GM21447 (cell line): ENCODE measurements around the gene LRRTM4.
"Not testable (repeated sequence)": the region's sequence is repeated elsewhere in the genome, so short reads cannot be mapped to it uniquely, and the experiment has no call there.

ENCODE experiments used
- ATAC-seq: cut with Tn5 transposase; IDR thresholded peaks from one replicate; pipeline ENCODE4 v1.9.1; 2021; ENCODE audit not compliant: unreplicated experiment

LRRTM4 gene

DNA sequence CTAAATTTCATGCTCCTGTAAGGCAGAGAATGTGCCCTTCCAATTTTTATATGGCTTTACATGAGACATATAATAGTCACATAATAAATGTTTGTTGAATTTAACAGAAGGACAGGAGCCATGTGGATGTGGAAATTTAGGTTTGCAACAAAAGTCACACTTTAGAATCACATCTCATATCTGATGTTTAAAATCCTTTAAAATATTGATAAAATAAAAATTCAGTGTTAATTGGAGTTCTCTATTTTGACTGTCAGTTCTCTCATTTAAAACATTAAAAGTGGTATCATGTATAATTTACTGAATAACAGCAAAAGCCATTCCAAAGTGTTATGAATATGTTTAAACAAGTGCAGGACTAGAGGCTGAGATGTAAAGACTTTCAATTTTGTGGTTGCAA lies 594.1 kb downstream of the LRRTM4 start:
- no peak for ATAC-seq

GRCh38 chr2:76921006-76921405 lies 601.2 kb downstream of the LRRTM4 start:
- no peak for ATAC-seq

DNA sequence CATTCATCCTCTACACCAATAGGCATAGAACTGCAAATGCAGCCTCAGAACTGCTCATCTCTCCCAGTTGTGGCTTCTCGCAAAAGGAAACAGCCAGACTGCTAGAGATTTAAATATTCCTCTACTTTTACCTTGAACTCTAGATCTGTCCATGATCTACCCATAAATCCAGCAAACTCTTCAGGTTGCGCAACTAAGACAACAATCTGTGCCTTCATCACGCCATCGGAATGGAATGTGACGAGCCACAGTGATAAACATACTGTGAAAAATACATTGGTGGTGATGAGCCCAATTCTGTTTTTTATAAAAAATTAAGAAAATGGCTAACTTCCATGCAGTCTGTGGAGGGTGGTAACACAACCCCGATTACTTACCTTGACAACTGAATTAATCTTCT lies 626.7 kb downstream of the LRRTM4 start:
- ATAC-seq, result no peak

- no peak for ATAC-seq
Measured at GRCh38 chr2:76870581-76870980, 651.6 kb downstream of the LRRTM4 start.

DNA sequence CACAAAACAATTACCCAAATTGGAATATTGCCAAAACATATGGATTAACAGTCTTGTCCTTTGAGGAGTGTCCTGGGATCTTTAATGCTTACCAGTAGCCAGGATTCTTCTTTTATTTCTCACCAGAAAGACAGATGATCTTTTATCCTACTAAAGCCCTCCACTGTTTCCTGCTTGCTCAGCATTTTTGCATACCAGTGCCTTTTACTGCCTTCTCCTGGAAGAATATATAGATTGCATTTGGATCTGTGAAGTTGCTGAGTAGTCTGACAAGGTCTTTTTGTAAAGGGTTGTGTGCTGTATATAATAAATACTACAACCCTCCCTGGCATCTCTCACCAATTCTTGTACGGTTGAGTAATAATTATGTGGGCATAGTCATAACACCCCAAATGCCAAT lies 652.2 kb downstream of the LRRTM4 start:
- ATAC-seq, result no peak

DNA sequence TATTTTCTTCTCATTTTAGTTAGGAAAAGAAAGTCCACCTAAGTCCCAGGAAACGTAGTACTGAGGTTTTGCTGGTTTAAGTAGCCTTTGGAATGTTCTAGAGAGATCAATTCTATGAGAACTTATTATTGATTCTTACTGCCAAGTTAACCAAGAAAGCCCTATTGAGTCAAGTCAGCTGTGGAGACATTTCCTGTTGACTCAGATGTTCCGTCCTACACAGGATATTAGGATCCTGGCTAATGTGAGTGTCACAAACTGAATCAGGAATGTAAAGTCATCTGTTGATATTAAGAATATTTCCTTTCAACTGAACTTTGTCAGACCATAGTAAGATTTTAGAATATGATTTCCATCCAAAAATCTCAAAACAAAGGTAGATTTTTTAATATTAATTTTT lies 654.3 kb downstream of the LRRTM4 start:
- no peak for ATAC-seq

- ATAC-seq, result no peak
Measured at GRCh38 chr2:76866464-76866863, 655.7 kb downstream of the LRRTM4 start.

DNA sequence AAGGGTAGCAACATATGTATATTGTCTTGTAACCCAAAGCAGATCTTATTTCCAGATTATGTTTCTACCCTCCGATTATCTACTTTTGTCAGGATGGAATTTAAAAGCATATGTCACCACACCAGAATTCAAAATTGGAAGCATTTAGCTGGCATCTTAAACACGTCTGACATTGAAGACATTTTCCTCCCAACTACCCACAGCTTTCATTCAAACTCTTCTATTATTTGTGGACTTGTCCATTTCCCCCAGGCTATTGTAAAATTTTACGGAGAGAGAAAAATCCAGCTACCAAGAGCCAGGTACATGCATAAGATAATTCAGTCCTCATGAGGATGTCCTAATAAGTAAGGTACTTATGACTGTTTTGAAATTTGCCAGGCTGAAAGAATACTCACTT lies 659.3 kb downstream of the LRRTM4 start:
- no peak for ATAC-seq

- no peak for ATAC-seq
Measured at GRCh38 chr2:76861708-76862107, 660.5 kb downstream of the LRRTM4 start.

DNA sequence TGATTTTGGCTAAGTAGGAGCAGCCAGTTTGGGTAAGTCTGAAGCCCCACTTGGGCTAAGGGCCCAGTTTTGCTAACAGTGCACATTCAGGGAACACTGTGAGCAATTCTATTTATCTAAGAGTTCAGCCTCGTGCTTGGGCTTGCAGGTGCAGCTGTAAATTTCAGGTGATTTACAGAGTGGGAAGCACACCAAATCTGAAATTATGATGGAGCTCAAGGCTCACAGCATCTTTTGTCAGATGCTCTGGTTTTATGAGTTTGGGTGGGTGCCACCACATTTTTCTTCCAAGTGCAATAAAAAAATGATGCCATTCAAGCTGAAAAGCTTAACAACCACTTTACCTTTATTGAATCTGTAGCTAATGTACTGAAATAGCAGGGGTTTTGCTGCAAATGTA lies 671.2 kb downstream of the LRRTM4 start:
- no peak for ATAC-seq

DNA sequence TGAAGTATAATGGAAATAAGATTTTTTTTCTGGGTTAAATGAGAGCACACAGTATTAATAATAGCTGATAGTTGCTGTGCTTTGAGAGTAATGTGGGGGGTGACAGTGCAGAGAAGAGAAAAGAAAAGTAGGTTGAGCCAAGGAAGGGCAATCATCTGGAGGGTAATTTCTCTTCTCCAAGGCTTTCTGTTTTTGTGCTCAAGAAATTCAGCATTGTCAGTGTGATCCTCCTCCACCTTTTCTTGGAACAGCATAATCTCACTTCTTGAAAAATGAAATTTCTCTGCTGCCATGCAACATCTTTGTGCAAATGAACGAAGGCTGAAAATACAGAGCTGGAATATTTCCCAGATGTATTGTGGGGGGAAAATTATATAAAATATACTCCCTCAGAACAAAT lies 673.1 kb downstream of the LRRTM4 start:
- no peak for ATAC-seq

- no peak for ATAC-seq
Measured at GRCh38 chr2:76839826-76840225, 682.4 kb downstream of the LRRTM4 start.

- no peak for ATAC-seq
Measured at GRCh38 chr2:76829374-76830234, 692.6 kb downstream of the LRRTM4 start.

DNA sequence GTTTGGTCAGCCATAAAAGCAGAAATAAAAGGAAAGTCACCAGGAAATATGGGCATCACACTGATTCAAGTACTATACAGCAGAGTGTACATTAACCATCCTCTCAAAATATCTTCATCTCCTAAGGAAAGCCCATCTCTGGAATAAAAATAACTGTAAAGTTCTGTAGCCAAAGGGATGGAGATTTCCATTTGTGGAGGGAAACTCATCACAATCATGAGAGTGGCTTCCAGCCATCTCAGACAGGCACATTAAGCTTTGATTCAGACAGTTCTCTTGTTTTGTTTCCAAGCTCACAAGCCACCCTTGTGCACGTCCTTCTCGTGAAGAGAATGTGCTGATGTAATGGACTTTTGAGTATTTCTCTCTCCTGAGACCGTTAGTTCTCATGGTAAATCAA lies 695.5 kb downstream of the LRRTM4 start:
- ATAC-seq, result no peak

GRCh38 chr2:76825140-76825970 lies 696.8 kb downstream of the LRRTM4 start:
- ATAC-seq, result no peak

GRCh38 chr2:76821731-76822130 lies 700.4 kb downstream of the LRRTM4 start:
- no peak for ATAC-seq

DNA sequence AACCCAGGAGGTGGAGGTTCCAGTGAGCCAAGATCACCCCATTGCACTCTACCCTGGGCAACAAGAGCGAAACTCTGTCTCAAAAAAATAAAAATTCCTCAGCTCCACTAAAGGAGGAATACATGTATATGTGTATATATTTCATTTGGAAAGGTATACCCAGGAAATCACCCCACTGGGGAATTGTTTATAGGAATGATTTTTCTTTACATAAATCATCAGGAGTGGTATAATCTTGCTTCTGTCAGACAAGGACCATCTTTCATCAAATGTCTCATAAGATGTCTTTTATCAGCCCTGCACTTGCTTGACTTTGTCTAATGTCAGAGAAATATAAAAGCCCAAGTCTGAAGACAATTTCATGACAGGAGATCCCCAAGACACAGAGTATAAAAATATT lies 709.1 kb downstream of the LRRTM4 start:
- no peak for ATAC-seq

- no peak for ATAC-seq
Measured at GRCh38 chr2:76812156-76812555, 710.0 kb downstream of the LRRTM4 start.

DNA sequence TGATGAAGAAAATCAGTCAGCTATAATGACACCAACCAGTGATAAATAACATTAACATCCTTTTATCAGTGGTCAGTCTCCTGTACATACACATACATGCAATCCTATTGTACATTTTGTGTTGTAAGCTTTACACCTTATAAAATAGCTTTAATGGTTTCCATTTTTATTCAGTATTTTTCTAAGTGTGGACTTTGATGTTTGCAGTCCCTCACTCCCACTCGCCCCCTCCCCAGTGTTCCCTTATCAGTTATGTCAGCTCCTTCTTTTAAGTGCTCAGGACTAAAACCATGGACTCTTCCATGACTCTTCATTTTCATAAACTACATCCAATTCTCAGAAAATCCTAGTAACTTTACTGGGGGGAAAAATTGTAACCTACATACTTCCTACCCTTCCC lies 713.0 kb downstream of the LRRTM4 start:
- no peak for ATAC-seq

- no peak for ATAC-seq
Measured at GRCh38 chr2:76808732-76809131, 713.4 kb downstream of the LRRTM4 start.

DNA sequence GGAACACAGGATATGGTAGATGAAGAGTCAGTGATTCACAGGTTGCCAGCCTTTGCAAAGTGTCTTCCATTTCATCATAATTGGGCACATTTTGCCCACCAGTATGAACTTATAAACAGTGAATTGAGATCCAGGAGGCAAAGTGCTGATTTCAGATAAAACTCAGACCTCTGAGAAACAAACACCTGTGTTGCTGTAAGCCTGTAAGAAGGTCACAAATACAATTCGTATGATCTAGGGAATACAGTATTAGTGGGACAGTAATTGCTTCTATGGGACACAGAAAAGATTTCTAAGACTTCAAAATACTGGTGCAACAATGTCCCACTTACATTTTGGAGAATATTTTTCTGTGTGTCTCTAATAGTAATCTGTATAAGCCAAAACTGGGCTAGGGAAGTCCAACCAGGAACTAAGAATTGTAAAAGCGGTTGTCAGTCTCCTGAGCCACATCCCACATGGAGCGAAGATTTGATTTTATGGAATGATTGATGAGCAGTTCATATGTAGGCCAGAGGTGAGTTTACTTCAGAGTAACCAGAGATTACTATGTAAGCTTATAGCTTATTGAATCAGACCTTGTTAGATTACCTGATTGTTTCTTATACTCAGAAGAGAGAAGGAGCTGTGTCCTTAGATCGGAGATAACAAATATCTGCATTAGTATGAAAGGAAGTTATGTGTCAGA lies 728.4 kb downstream of the LRRTM4 start:
- ATAC-seq, result no peak

DNA sequence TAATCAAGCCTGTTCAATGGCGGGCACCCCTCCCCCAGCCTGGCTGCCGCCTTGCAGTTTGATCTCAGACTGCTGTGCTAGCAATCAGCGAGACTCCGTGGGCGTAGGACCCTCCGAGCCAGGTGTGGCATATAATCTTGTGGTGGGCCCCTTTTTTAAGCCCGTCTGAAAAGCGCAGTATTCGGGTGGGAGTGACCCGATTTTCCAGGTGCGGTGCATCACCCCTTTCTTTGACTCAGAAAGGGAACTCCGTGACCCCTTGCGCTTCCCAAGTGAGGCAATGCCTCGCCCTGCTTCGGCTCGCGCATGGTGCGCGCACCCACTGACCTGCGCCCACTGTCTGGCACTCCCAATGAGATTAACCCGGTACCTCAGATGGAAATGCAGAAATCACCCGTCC lies 740.9 kb downstream of the LRRTM4 start:
- not testable (repeated sequence) for ATAC-seq
